ENCODE data around the gene DIP2B.

The DIP2B gene

DNA sequence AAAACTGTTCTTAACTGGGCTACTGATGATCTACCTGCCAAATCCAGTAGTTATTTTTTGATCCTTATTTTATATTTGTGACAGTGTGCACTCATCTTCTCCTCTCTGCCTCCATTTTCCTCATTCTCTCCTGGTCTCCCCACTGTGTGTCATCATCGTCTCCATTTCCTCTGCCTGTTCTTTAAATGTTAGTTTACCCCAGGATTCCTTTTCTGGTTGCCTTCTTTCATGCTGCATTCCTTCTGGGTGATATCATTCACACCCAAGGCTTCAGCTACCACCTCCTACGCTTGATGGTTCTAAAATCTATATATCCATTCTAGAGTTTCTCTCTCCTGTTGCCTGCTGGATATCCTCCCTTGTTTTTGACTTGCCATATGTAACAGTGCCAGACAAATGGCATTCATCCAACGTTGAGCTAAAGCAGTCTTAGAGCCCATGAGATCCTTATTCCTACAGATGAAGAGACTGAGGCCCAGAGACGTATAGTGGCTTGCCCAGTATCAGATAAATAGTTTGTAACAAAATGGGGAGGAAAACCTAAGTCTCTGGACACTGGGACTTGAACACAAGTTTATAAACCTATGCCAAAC is 109.5 kb downstream of the DIP2B start:
- peak; percentile 70 for DNase-seq

GRCh38 chr12:50615145-50615906 is 110.5 kb downstream of the DIP2B start:
- DNase-seq, result no peak

GRCh38 chr12:50615907-50616296 is 111.1 kb downstream of the DIP2B start:
- no peak for DNase-seq

- no peak for DNase-seq
Observed at GRCh38 chr12:50617657-50618056, 112.9 kb downstream of the DIP2B start.

DNA sequence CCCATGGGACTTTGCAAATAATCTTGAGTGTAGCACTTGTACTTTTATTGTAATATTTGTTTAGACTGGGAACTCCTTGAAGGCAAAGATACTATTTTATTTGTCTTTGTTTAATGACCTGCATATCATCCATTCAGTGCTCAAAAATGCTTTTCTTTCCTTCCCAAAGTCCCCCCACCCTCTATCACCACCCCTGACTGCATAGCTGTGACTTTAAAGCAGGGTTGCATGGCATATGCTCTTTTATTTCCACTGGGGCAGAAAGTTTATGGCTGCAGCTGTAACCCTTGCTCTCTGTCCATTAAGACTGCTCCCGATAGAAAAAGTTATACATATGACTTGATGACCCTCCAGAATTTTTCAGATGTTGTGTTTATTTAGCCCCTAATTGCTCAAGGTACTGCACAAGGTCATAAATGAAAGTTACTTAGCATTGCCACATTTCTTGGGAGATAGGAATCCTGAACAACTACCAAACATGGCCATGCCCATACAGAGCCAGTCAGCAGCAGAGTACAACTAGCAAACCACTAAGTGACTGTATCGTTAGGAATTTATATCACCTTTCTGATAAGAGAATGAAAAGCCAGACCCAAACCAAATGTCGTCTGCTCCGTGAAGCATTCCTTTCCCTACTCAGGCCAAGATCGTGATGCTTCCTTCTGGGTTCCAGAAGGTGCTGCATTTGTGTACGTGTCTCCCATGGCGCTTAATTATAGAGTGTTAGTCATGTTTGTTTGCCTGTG is 114.3 kb downstream of the DIP2B start:
- DNase-seq, result peak; percentile 76

DNA sequence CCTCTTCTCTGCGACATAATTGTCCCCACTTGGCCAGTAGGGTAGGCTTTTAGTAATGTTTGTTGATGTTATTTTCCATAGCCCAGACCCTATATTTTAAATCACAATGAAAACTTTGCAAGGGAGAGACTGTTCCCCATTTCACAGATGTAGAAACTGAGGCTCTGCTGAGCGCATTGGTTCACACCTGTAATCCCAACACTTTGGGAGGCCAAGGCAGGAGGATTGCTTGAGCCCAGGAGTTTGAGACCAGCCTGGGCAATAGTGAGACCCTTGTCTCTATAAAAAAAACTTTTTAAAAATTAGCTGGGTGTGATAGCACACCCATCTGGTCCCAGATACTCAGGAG is 114.8 kb downstream of the DIP2B start:
- DNase-seq, result no peak

- peak; percentile 95 for DNase-seq
Observed at GRCh38 chr12:50620109-50620977, 115.6 kb downstream of the DIP2B start.

- peak; percentile 77 for DNase-seq
Observed at GRCh38 chr12:50620978-50621360, 116.2 kb downstream of the DIP2B start.

DNA sequence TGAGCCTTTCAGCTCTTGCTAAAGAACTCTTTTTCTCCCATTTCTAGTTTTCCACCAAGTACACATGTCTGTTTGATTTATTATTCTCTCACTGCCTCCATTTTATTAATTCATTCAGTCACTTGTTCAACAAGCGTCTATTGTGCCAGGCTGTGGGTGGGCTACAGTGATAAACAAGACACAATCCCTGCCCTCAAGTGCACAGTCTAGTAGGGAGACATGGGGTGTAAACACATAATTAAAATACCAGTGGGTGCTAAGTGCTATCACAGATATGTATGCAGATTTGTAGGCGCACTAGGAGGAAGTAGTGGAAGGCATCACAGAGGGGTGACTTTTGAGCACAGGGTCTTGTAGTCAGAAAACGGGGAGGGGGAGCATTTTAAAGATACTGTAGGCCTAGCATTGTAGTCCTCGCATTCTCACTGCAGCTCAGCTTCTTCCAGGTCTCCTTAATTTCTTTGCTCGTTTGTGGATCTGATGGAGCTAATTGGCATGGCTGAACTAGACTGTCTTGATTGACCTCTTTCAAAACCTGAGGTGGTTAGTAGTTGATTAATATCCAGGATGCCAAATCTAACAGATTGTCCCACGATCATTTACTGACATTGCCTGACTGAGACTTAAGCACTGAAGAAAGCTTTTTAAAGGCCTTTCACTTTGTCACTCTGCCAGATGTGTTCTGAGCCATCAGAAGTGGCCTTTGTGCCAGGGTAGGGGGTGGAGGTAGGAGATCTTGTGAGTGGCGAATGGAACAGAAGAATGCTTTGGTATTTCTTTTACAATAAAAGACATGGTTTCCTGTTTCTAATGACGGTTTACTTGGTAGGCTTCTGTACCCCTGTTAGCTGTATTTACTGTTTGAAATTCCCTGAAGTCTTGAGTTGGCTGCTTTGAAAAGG is 116.9 kb downstream of the DIP2B start:
- DNase-seq, result no peak

DNA sequence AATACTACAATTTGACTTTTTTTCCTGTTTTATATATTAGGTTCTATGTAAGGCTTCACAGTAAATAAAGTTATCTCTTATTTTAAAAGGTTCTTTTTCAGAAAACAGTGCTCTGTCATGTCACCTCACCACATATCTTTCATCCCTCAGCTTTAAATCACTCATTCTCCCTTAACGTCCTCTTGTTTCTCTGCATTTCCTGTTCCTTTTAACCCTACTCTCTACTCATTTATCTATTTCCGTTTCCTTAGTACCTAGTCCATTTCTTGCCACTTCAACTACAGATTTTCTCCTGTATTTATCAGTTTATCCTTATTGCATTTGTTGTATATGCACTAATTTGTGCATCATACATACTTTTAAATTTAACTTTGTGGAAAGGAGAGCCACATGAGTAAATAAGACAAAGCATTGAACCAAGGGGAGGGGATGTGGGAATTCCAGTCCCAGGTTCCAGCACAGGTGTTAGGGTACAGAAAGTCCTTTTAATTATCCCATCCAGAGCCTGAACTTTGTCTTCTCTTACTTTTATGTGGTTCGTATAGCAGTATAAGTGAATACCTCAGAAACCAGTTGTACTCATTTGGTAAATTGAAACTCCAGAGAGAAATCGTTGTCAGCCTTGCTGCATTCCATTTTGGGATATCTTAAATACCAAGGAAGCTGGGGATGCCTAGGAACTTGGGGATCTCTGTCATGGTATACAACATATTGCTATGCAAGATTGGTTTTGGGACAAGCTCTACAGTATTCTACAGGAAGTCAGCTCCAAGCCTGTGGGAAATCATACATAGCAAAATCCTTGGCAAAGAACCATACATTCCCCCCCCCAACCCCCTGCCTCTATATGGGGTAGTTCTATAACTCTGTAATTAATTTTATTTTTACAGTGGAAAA is 120.5 kb downstream of the DIP2B start:
- DNase-seq, result peak; percentile 81

DNA sequence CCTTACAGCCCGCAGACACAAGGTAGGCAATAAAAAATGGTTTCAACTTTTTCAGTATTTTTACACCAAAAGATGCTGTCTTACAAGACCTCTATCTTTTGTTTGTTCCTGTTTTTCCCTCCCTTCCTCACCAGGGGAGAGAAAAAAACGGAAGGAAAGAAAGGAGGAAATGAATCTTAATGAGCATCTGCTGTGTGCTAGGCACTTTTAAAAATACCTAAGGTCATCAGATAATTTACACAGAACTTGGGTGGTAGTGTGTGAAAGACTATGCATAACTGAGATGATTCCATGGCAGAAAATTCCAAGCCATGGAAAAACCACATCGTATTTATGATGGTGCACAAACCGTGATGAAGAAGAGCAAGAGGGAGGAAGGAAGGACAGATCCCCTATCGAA is 121.2 kb downstream of the DIP2B start:
- DNase-seq, result peak; percentile 12

GRCh38 chr12:50627491-50627890 is 122.7 kb downstream of the DIP2B start:
- no peak for DNase-seq

GRCh38 chr12:50628394-50628793 is 123.6 kb downstream of the DIP2B start:
- no peak for DNase-seq

GRCh38 chr12:50633955-50634354 is 129.2 kb downstream of the DIP2B start:
- DNase-seq, result peak; percentile 73

GRCh38 chr12:50634379-50634778 is 129.6 kb downstream of the DIP2B start:
- DNase-seq, result no peak

GRCh38 chr12:50635364-50635763 is 130.6 kb downstream of the DIP2B start:
- no peak for DNase-seq

DNA sequence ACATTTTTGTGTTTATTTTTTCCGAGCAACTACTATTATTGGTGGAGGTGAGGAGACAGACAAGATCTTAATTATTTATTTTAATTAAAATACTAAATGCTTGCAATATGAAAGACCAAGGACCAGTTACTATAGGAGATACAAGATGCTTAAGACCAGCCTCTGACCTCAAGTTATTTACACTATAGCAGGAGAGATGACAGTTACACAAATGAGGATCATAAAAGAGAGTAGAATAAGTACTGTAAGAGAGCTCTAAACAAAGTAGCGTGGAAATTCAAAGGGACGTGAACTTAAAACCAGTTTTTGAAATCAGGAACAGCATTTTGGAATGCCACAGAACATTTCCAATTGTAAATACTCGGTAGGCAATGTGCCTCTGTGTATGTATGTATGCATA is 131.1 kb downstream of the DIP2B start:
- DNase-seq, result no peak

GRCh38 chr12:50636505-50636904 is 131.7 kb downstream of the DIP2B start:
- DNase-seq, result no peak

GRCh38 chr12:50637870-50638481 is 133.2 kb downstream of the DIP2B start:
- DNase-seq, result peak; percentile 49

DNA sequence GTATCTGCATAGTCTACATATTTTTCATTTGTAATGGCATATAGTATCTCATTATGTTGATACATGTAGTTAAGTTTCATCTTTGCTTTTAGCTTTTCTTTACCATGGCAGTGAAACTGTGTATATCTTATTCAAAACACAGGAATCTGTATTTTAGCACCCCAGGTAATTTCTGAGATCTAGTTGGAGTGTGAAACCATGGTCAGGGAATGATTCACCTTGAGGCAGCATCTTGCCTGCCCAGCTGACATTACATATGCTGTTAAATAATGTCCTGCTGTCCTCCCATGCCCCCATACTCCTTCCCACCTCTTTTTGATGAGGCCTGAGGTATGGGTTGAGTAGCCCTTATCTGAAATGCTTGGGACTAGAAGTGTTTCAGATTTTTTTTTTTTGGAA is 133.7 kb downstream of the DIP2B start:
- DNase-seq, result no peak

- DNase-seq, result no peak
Observed at GRCh38 chr12:50639721-50640120, 134.9 kb downstream of the DIP2B start.

Measured in fibroblast of upper back skin (primary cell).